ENCODE results near the gene AGXT.

The AGXT gene

DNA sequence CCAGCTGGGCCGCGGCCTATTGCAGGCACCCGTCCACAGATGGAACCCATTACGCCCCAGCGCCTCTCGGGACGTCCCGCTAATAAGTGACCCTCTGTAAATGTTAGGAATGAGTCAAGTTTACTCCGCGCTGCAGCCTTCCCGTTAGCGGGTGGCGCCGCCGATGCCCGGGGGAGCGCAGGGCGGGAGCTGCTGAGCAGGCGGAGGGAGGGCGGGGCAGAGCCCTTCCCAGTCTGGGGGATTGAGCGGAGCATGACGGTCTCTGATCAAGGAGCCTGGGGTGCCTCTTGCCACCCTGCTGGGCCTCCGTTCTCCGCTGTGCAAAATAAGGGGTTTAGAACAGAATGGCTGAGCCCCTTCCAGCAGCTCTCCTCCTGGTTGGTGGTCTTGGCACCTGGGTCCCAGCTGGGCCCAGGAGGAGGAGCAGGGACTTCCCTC, 48.0 kb downstream of the AGXT start:
- DNase-seq = no peak

DNA sequence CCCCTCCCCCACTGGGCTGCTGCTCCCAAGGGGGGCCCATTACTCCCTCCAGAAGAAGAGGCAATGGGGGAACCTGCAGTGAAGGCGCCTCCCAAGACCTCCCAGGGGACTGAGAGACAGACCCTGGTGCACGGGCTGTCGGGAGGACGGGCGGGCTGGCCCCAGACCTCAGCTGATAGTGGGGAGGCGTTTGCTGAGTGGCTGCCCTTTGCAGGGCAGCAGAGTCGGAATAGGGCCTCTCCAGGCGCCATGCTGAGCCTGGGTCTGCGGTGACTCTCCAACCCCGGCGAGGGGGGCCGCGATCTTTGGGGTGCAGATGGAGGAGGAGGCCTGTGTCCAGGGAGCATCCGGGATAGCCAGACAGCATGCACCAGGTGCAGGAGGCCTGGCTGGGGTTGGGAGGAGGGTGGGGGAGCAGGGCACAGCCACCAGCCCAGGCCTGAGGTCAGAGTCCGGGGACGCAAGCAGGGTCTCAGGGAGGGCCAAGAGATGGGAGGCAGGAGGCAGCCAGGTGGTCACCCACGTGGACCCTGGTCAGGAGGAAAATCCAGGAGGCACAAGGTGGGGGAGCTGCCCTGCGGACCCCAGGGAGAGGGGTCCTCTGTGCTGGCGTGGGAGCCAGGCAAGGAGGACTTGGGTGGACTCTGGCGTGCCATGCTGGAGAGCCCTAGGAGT, 48.5 kb downstream of the AGXT start:
- DNase-seq = no peak

DNA sequence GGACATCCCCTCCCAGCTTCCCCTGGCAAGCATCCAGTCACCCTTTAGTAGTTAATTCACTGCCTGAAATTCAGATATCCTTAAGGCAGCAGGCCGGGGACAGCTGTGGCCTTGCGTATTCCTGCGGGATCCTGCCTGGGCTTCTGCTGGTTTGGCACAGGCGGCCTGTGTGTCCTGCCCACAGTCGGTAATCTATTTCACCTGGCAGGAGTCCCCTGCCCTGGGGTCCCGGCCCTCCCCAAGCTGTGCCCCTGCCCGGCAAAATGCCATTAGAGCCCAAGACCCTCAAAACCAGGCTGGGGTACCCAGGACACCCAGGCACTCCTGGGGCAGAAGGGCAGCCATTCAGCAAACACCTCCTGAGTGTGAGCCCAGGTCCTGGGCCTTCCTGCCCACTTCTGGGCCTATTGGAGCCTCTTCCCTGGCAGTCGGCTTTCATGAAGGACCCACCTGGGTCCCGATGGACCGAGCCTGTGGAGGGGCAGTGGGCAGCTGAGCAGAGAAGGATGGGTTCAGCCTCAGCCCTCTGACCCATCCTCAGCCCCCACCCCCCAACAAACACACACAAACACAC, 49.1 kb downstream of the AGXT start:
- DNase-seq = no peak

DNA sequence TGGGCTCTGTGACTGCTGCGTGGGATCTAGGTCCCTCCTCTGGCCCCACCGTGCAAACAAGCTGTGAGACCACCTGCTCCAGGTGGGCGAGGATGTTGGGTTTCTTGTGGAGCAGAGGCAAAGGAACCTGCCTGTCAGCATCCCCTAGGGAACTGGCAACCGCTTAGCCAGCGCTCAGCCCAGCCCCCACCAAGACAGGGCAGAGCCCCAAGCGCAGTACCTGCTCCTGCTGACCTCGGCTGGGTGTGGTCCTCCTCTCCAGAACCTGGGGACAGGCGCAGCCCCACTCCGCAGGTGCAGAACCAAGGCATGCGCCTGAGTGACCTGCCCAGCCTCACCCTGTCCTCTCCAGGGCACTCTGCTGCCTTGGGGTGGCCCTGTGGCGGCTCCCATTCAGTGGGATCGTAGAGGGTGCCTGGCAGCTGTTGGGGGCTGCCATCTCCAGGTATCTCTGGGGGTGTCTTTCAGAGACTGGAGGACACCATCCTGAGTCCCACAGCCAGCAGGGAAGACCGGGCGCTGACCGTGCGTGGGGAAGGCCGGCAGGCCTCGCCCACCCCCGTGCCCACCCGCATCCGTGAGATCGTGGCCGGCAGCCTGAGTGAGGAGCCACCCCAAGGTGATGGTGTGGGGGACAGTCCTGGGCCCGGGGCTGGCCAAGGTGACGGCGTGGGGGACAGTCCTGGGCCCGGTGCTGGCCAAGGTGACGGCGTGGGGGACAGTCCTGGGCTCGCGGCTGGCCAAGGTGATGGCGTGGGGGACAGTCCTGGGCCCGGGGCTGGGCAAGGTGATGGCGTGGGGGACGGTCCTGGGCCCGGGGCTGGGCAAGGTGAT, 49.9 kb downstream of the AGXT start:
- no peak for DNase-seq

DNA sequence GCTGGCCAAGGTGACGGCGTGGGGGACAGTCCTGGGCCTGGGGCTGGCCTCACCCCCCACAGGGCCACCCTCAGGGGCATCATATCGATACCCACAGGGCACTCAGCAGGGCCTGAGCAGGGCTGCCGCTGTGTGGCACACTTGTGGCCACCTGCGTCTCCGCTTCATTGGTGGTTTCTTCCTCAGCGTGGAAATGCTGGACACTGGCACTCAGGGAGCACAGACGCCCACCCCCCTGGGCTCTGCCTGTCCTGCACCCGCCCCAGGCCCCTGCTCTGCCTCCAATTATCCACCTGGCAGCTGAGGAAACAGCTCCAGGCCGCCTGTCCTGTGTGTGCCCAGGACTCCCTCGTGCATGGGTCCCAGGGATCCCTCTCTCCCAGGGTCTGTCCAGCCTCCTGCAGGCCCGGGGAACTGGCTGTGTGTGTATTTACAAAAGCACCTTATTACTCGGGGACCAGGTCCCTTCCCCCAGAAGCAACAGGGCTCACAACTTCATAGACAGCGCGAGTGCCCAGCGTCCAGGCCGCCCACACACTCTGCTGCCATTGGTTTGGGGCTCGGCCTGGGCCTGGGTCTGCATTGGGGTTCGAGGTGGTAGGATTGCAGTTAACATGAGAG, 50.6 kb downstream of the AGXT start:
- no peak for DNase-seq

DNA sequence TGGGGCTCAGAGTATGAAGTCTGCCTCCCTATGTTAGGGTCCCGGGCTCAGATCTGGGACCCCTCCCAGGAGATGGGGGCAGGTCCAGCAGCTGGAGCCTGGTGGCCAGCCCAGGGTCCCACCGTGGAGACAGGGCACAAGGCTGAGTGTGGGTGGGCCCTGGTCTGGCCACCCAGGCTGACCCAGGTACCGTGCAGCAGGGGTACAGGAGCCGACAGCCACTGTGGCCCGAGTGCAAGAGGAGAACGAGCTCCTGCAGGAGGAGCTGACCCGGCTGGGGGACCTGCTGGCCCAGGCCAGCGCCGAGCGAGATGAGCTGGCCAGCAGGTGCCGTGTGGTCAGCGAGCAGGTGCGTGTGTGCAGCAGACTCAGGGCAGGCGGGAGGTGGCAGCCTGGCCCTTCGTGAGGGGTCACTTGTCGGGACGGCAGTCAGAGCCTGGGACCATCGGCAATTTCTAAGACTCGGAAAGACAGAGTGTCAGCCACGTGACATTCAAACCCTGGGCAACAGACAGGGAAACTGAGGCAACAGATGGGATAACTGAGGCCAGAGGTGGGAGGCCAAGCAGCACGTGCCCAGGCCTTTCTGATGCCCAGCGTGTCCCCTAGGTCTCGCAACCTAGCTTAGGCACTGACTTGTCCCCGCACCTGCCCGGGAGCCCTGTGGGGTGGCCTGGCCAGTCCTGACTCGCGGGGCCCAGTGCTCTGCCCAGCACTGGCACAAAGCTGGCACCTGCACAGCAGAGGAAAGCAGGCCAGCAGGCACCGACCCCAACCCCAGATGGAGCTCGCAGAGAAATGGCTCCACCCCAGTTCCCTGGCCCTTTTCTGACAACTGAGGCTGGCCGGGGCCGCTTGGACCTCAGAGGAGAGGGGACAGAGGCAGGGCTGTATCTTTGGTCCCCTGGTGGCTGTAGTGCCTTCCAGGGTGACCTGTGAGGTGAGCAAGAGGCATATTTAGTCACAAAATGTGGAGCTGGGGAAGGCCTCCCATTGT, 51.5 kb downstream of the AGXT start:
- no peak for DNase-seq

DNA sequence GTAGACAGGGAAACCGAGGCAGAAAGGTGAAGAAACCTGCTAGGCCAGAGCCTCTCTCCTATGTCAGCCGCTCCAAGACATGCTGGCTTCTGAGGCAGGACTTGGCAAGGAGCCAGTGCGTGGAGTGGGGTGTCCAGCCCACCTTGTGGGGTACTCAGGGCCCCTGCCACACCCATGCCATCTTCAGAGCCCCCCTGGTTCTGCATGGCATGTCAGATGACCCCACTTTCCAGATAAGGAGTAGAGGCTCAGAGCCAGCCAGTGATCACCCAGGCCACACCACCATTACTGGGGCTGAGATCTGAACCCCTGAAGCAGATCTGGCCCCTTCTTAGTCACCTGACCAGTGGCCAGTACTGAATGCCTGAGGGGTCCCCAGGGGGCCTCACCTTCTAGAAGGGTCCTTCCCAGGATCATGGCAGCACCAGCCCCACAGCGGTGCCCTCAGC, 52.2 kb downstream of the AGXT start:
- DNase-seq = no peak

DNA sequence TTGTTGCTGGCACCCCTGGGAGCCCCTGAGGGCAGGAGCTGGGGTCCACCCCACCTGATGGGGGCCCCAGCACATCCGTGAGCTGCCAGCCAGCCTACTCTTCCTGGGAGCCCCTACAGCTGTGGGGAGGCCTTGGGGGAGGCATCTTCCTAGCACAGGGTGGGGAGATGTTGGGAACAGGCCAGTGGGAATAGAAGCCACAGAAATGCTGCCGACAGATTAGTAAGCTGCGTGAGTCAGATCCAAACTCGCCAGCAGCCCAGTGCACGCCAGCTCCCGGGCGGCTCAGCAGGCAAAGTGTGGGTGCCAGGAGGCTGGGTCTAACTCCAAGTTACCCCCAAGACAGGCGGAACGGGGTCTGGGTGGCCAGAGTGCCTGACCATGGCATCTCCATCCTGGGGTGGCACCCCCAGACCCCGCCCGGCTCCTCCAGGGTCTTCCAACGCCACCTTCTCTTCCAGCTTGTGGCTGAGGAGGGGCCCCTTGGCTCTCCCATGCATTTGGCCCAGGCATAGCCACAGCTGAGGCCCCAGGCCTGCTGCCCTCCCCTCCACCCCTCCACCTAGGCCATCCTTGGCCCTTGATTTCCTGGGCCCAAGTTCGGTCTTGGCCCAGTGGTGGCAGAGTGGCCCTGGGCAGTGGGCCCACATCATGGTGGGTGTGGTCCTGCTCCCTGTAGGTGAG, 52.8 kb downstream of the AGXT start:
- DNase-seq = no peak

DNA sequence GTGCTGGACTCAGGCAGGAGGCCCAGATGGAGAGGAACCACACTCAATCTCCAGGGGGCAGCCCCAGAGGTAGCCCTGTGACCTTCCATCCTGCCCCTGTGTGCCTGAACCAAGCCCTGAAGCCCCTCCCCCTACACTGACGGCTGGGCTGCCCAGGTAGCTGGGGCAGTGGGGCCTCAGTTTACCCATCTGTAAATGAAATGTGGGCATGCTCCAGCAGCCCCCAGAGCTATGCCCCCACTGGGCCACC, 53.3 kb downstream of the AGXT start:
- no peak for DNase-seq

DNA sequence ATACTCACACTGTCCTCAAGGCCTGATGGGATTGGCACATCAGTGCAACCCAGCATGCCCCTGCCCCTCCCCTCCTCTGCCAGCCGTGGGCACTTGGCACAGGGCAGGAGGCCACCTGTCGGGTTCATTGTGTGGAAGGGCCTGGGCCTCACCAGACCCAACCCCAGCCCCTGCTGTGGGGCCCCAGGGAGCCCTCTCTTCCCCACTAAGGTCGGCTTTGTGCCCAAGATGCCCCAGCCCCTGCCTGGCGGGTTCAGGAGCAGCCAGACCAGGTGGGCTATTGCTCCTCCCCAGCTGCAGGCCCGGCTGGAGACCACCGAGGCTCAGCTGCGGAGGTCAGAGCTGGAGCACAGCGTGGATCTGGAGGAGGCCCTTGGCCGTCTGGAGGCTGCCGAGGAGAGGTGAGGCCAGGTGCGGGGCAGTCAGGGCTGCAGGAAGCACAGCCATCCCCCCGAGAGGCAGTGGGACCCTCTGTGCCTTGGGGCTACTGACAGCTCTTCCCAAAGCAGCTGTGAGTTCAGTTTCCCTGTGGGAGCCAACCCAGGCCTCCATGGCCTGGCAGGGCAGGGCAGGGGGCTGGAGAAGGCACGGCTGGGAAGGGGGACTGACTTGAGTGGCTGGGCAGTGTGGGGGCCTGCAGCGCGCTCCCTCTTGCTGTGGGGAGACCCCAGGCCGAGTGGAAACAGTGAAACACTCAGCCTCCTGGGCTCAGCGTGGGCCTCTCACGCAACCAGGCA, 53.8 kb downstream of the AGXT start:
- DNase-seq = no peak

DNA sequence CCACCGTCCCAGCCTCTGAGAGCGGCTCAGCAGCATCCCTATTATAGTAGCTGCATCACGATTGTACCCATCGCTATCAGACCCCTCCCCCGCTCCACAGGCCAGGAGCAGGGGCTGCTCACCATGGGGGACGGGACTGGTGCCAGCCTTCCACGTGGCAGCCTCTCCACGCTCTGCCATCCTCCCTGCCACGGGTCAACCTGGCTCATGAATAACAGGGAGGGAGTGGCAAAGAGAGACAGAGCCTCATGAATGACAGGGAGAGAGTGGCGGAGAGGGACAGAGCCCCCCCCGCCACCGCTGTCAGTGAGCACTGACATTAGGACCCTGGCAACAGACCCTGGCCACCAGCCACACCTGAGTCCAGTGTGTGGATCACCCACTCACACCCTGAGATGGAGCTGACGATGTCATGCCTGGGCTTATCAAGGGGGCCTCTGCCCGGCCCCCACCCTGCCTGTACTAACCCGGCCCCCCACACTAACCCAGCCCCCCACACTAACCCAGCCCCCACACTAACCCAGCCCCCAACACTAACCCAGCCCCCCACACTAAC, 54.4 kb downstream of the AGXT start:
- DNase-seq = no peak

DNA sequence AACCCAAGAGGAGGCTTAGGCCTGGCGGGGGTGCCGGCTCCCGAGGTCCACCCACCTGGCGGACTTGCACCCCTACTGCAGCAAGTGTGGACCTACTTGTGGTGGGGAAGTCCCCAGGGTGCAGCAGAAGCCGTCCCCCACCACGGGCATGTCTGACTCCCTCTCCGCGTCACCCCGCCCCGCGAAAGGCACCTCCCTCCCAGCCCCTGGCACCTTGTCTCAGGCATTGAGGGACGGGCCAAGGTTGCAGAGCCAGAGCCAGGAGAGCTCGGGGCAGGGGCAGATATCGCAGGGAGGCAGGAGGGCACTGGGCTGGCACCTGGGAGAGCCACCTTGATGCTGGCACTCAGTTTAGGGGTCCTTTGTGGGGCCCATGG, 56.6 kb downstream of the AGXT start:
- DNase-seq = no peak

DNA sequence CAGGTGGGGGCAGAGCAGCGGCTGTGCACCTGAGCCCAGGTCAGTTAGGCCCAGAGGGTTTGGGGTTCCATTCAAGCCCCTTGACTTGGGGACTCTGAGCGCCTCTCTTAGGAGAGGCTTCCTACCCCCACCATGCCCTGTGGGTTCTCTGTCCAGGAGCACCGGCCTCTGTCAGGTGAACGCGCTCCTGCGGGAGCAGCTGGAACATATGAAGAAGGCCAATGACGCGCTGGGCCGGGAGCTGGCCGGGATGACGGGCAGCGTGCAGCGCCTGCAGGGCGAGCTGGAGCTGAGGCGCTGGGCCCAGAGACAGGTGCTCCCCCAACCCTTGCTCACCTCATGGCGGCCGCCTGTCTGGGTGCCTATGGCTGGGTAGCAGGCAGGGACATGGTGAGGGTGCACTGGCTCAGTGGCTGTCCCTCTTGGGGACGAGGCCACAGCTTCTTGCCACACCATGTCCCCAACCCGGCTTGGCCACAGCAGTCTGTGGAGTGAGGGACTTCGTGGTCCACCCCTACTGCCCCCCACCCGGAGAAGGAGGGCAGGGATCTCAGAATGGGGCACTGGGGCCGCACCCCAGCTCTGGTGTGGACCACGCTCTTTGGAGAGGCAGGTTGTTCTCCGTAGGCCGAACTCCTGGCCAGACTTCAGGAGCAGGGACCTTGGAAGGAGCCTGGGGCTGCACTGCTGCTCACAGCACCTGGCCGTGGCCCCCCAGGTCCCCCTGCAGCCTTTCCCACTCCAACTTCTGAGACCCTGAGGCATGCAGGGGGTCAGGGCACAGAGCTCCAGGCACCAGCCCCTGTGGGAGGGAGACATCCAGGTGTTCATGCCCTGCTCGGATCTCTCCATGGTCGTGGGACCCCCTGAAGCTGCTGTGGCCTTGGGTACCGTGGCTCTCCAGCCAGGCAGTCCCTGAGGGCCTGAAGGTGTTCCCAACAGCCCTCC, 57.2 kb downstream of the AGXT start:
- DNase-seq = no peak

DNA sequence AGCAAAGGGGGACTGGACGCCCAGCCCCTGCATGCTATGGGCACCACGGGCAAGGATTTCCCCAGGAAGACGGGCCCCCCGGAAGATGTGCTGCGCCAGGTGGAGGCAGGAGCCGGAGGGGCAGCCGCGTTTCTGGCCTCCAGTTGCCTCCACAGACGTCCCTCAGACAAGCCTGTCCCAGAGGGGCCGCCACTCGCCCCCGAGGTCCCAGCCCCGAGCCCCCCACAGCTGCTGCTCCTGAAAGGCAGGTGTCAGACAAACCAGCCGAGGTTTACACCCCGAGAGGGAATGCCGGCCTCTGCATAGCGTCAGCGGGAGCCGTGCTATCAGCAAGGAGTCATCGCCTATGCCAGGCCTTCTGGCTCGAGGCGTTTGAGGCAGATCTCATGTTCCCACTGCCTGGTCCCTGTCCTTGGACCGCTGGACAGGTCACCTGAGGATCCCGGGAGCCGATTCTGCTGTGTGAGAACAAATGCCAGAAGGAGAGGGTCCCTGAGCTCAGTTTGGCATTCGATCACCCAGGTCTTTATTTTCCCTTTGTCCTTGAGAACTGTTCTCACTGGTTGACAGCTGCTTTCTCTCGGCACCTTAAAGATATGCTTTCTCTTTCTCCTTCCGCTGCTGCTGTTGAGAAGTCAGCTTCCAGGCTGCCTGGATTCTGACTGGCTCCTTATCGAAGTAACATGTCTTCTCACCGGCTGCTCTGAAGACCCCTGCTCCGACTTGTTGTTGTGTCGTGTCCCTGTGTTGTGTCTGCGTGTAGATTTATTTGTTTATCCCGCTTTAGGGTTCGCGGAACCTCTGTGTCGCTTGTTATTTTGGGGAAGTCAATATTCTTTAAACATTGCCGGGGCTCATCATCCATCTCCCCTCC, 58.1 kb downstream of the AGXT start:
- DNase-seq = no peak

DNA sequence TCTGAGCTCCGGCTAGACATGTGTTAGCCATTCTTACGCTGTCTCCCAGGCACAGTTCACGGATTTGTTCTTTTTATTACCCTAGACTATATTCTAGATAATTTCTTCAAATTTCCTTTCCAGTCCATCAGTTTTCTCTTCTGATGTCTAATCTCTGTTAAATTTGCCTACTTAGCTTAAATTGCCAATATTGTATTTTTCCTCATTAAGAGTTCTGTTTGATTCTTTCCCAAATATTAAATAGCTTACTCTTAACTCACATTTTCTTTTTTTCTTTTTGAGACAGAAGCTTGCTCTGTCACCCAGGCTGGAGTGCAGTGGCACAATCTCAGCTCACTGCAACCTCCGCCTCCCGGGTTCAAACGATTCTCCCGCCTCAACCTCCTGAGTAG, 58.8 kb downstream of the AGXT start:
- no peak for DNase-seq

DNA sequence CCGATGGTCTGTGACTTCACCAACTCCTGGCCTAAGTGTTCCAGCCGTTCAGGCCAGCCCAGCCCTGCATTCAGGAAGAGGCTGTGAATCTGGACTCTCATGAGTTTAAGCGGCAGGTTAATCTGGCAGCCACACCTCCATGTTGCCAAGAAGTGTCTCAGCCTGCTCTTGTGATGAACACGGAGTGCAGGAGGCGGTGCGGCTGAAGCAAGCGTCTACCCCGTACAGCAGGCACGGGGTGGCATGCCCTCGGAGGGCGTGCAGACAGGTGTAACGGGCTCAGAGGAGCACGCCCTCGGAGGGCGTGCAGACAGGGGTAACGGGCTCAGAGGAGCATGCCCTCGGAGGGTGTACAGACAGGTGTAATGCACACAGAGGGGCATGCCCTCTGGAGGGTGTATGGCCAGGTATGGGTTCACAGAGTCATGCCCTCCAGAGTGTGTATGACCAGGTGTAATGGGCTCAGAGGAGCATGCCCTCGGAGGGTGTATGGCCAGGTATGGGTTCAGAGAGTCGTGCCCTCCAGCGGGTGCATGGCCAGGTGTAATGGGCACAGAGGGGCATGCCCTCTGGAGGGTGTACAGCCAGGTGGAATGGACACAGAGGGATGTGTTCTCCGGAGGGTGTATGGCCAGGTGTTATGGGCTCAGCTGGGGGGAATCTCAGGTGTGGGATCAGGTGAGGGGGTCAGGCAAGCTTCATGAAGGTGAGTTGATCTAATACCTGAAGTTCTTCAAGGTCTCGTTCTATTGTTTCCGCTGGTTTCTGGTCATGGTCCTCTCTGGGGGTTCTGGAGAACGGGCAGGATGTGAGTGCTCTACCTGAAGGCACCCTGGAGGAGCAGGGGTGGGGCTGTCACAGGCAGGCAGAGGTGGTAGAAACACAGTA, 60.1 kb downstream of the AGXT start:
- no peak for DNase-seq

DNA sequence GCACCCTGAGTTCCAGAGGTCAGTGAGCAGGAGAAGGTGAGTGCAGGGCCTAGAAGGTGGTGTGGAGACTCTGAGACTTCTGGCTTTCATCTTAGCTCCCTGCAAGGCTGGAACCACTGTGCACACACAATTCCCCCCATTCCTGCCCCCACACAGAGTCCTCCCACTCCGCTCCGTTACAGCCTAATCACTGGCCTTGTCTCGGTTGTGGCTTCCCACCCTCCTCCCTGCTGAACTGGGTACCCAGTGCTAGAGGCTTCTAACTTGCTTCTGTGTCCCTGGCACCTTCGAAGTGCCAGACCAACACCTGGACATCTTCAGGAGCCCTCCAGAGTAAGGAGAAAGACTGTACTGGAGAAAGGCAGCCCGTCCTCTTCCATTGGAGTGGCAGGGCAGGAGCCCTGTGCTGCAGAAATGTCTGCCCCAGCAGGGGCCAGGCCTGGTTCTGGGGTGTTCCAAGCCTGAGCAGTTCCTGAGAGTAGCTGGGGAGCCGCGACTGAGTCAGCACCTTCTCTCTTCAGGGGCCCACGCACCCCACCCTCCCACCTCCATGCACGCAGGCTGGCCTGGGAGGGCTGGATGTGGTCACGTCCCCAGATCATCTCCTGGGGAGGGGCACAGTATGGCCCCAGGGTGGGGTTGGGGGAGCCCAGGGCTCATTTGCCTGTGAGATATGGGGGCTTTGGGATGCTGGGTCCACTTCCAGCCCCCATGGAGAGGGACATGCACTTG, 60.9 kb downstream of the AGXT start:
- no peak for DNase-seq

Measured in inflammatory macrophage treated with lipopolysaccharide for 4 hours (primary cell).